ENCODE results near the gene CEND1.

Gene CEND1

GRCh38 chr11:789943-790342 is at the start of gene CEND1:
Gene CEND1, minus strand, starts transcription at chr11:790090. Its CDS starts 1,514 bp downstream, at chr11:788576.
- DNase-seq (ENCODE audit: low read depth): peak; percentile 31

- no peak for DNase-seq (ENCODE audit: low read depth)
These were observed 49.4 kb upstream of the CEND1 start for GRCh38 chr11:839280-839623.

DNA sequence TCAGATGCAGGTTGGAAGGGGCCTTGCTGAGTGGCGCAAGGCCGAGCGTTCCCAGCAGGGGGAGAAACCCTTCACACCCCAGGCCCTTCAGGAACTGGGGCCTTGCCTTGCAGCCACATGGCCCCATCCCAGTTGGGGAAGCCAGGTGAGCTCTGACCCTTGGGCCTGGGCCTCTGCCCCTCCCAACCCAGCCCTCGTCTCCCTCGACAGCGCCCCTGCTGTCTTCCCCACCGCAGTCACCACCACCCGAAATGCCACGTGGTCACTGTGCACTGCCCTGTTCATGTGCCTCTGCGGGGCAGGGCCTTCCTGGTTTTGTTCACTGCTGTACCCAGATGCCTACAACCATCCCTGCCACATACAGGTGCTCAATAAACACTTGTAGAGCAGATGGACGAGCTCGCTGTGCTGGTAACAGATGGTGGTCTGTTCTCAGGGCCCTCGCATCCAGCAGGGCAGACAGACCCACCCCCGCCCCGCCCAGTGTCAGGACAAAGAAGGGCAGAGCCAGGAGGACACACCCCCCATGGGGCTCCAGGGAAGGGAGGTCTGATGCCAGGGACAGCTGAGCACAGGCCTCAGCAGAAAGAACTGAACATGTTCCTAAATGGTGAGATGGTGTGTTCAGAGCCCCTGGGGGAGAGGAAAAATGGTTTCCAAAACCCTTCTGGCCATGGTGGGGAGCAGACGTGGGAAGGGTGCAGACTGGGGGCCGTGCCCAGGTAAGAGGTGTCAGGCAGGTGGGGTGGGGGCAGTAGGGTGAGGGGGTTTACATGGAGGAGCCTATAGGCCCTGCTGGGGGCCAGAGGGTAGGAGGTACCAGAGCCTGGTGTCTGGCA is 48.8 kb upstream of the CEND1 start:
- no peak for DNase-seq (ENCODE audit: low read depth)

DNA sequence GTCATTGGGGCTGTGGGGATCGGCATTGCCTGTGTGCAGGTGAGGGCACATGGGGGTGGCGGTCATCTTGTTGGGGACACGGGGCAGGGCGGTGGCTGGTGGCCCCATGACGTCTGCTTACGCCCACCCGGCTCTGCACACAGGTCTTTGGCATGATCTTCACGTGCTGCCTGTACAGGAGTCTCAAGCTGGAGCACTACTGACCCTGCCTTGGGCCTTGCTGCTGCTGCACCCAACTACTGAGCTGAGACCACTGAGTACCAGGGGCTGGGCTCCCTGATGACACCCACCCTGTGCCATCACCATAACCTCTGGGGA is 48.1 kb upstream of the CEND1 start:
- DNase-seq (ENCODE audit: low read depth): no peak

GRCh38 chr11:837189-837989 is 47.5 kb upstream of the CEND1 start:
- no peak for DNase-seq (ENCODE audit: low read depth)

- no peak for DNase-seq (ENCODE audit: low read depth)
These were observed 46.8 kb upstream of the CEND1 start for GRCh38 chr11:836700-837099.

DNA sequence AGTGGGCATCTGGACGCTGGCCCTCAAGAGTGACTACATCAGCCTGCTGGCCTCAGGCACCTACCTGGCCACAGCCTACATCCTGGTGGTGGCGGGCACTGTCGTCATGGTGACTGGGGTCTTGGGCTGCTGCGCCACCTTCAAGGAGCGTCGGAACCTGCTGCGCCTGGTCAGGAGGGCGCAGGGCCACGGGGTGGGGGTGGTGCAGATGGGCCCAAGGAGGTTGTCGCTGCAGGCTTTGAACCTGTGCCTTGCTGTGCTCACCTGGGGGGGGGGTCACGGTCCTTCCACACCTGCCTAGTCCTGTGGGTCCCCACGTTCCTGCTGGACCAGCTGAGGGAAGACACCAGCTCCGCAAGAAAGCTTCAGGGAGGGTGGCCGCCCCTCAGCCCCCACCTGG is 46.4 kb upstream of the CEND1 start:
- no peak for DNase-seq (ENCODE audit: low read depth)

GRCh38 chr11:834371-835316 is 44.8 kb upstream of the CEND1 start:
- no peak for DNase-seq (ENCODE audit: low read depth)

GRCh38 chr11:833849-834311 is 44.0 kb upstream of the CEND1 start:
- no peak for DNase-seq (ENCODE audit: low read depth)

DNA sequence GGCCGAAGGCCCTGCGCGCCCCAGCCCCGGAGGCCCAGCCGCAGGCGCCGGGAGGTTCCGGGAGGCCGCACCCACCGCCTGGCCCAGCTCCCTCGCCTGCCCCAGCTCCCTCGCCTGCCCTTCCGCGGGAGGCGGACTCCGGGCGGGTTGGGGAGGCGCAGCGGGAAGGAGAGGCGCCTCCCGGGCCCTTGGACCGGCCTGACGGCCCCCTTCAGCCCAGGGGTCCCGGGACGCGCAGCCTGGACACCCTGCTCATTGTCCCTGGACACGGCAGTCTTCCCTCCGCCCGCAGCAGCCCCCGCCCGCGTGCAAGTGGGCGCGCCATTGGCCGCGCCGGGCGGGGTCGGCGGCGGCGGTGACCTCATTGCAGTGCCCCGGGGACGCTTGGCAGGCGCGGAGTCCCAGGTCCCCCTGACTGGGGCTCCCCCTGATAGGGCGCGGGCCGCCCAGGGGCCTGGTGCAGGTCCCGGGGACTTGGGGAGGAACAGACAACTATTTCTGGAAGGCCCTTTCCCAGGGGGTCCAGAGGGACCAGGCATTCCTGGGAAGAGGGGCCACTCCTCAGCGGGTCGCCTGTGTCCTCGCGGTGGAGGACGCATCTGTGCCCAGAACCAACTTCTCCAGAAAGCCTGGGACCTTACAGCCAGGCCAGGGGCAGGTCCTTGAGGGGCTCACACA is 43.4 kb upstream of the CEND1 start:
- no peak for DNase-seq (ENCODE audit: low read depth)

DNA sequence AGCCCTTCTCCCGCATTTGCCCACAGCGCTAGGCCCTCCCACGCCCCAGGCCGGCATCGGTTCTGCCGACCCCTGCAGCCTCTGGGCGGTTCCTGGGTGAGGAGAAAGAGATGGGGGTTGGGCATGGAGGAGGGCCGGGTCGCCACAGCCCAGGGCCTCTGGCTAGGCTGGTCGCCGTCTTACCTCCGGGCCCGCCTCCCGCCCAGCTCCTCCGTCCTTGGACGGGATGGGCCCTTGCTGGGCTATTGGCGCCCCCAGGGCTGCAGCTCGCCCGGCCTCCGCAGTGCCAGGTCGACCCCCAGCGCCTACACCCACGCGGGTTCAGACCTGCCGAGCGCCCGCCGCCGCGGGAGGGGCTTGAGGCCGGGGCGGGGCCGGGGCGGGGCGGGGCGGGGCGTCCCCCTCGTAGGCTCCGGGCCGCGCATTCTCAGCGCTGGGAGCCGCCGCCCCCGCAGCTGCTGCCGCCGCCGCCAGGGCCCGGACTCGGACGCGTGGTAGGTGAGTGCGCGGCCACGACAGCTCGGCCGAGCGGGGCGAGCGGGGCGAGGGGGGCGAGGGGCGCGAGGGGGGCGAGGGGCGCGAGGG is 42.7 kb upstream of the CEND1 start, which contains the start of gene CD151:
TSS of gene CD151 (plus strand) at position 424 of the 585 bp plus-strand sequence. CDS start 3,118 bp downstream, outside the sequence.
- DNase-seq (ENCODE audit: low read depth): no peak

- no peak for DNase-seq (ENCODE audit: low read depth)
These were observed 42.2 kb upstream of the CEND1 start for GRCh38 chr11:831961-832528.

DNA sequence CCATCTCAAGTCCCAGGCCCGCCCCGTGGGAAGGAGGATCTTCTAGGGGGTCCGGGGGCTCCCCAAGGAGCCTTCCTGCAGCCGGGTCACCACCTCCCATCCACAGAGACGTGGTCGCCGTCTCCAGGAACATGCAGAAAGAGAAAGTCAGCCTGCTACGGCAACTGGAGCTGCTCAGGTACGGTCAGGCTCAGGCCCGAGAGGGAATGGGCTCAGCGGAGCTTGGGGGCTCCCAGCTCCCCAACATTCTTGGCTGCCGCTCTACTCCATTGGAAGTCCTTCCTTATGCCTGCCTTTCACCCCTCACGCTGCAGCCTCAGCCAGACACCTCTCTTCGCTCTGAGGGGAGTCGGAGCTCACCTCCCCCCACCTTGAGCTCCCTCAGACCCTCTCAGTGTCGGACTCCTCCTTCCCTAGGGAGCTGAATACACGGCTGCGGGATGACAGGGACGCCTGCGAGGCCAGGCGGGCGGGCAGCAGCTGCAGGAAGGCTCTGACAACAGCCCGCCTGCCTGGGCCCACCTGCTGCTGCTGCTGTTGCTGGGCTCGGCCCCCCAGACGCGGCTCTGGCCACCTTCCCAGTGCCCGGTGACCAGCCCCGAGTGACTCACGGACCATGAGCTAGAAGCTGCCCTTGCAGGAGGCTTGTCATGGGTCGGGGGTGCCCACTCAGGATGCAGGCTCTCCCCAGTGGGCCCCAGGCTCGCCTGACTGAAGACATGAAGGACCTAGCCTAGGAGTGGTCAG is 41.4 kb upstream of the CEND1 start:
- DNase-seq (ENCODE audit: low read depth): no peak

DNA sequence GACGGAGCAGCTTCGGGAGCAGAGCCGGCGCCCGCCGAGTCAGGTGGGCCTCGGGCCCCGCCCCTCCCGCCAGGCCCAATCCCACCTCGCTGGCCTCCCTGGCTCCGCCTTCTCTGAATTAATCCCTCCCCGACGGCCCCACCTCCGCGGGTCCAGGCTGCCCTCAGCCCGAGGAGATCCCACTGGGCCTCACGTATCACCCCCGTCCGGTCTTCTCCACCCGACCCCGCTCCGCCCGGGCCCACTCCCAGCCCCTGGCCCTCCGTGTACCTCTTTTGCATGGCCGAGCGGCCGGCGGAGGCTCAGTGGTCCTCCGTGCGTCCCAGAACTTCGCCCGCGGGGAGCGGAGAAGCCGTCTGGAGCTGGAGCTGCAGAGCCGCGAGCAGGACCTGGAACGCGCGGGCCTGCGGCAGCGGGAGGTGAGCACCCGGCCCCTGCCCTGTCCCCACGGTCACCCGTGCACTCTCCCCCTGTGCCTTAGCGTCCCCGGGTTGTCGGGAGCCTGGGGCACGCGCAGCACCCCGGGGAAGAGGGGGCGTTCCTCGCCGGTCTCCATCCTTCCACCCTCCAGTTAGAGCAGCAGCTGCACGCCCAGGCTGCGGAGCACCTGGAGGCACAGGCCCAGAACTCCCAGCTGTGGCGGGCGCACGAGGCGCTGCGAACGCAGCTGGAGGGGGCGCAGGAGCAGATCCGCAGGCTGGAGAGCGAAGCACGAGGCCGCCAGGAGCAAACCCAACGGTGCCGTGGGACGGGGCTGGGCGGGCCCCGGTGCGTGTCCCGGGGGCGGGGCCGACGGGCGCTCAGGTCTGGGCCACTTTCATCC is 40.6 kb upstream of the CEND1 start:
- no peak for DNase-seq (ENCODE audit: low read depth)

GRCh38 chr11:829847-830294 is 40.0 kb upstream of the CEND1 start:
- no peak for DNase-seq (ENCODE audit: low read depth)

GRCh38 chr11:829176-829846 is 39.4 kb upstream of the CEND1 start:
- no peak for DNase-seq (ENCODE audit: low read depth)

GRCh38 chr11:828506-829175 is 38.8 kb upstream of the CEND1 start:
- DNase-seq (ENCODE audit: low read depth): no peak

DNA sequence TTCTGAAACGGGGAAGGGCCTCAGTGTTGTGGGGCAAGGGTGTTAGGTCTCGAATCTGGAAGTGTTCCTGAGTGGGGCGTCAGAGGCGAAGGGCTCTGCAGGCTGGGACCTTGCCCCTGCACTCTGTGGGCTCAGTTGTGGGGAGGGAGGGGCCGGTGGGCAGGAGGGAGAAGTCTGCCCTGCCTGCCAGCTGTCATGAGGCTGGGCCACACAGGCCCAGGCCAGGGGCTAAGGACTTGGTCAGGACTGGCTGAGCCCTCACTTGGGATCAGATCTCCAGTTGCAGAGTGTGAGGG is 38.0 kb upstream of the CEND1 start, which contains the start of gene CRACR2B:
TSS of gene CRACR2B (plus strand) at position 23 of the 296 bp plus-strand sequence. CDS start 689 bp downstream, outside the sequence.
- no peak for DNase-seq (ENCODE audit: low read depth)
